Caco-2 (cell line): ENCODE data around the gene RAB3GAP1. TPM values are rescaled to one million over a fixed set of nuclear protein-coding genes. Genes with fewer than 3 reads are reported as not detected.

Experiments
- BruUV-seq: library from RNA; stranded (reverse); fragments of 400-500 nt; replicated peaks from 2 replicates; lab custom pipeline; 2021; lab: Mats Ljungman, UMichigan
- CTCF ChIA-PET: fragments of 300-600 bp; sonication (Branson Sonifier 250); formaldehyde crosslinking; loops from one replicate; lab custom pipeline; 2022; ENCODE audit warnings: antibody characterized with exemption; lab: Charles Lee
- POLR2A ChIA-PET: fragments of 300-600 bp; sonication (Branson Sonifier 250); formaldehyde crosslinking; loops from one replicate; lab custom pipeline; 2022; ENCODE audit warnings: antibody characterized with exemption; lab: Charles Lee
- DNase-seq, 2 experiments: peaks; one replicate each; pipeline versions ENCODE4 v3.0.0 to v3.0.0-alpha.2; 2020 to 2022
- H3K27me3 ChIP-seq: replicated peaks from 2 replicates; pipeline ENCODE4 v1.6.0; 2011; ENCODE audit warnings: low read length; ENCODE audit not compliant: control insufficient read depth, insufficient read depth
- H3K36me3 ChIP-seq: 2 replicates; pipeline ENCODE4 v1.5.1; 2011; ENCODE audit warnings: low read length; ENCODE audit not compliant: control insufficient read depth, insufficient read depth
- H3K4me1 ChIP-seq: fragments of 250-450 bp; sonication (Bioruptor Pico); 2 replicates; pipeline ENCODE4 v1.5.1; 2020; ENCODE audit warnings: mild to moderate bottlenecking
- H3K4me3 ChIP-seq: 2 replicates; pipeline ENCODE4 v1.5.1; 2011; ENCODE audit warnings: low read depth, mild to moderate bottlenecking, control low read depth, low read length
- H3K9me3 ChIP-seq: fragments of 250-450 bp; sonication (Bioruptor Pico); 2 replicates; pipeline ENCODE4 v1.5.1; 2020; ENCODE audit warnings: mild to moderate bottlenecking, moderate library complexity
- H3K27ac Mint-ChIP-seq: one replicate; pipeline ENCODE4 v1.8.0; 2022; ENCODE audit warnings: mixed read lengths; ENCODE audit not compliant: unreplicated experiment
- H3K27me3 Mint-ChIP-seq: one replicate; pipeline ENCODE4 v1.8.0; 2022; ENCODE audit warnings: mixed read lengths; ENCODE audit not compliant: insufficient read depth, unreplicated experiment
- H3K36me3 Mint-ChIP-seq: one replicate; pipeline ENCODE4 v1.8.0; 2022; ENCODE audit warnings: mild to moderate bottlenecking, mixed read lengths; ENCODE audit not compliant: insufficient read depth, unreplicated experiment
- H3K4me1 Mint-ChIP-seq: one replicate; pipeline ENCODE4 v1.8.0; 2022; ENCODE audit warnings: low read depth, mixed read lengths; ENCODE audit not compliant: unreplicated experiment
- H3K4me3 Mint-ChIP-seq: one replicate; pipeline ENCODE4 v1.8.0; 2022; ENCODE audit warnings: mild to moderate bottlenecking, moderate library complexity, mixed read lengths; ENCODE audit not compliant: unreplicated experiment
- H3K9me3 Mint-ChIP-seq: one replicate; pipeline ENCODE4 v1.8.0; 2022; ENCODE audit warnings: mixed read lengths; ENCODE audit not compliant: unreplicated experiment
- intact Hi-C: fragments of 100-400 bp; cut with micrococcal nuclease; formaldehyde crosslinking; loops from one replicate; pipeline ENCODE4 v1.10.0; 2022; ENCODE audit not compliant: unreplicated experiment
- total RNA-seq: library from RNA; stranded (reverse); gene quantifications from 2 replicates; pipeline ENCODE4 v1.2.3, GENCODE V29; 2022
- TF ChIP-seq, protein P1 (sequence below), 2 experiments: fragments of 200-600 bp in 1 of 2; IDR thresholded peaks; 1 replicate in 1 of 2; 2 replicates in 1 of 2; pipeline versions ENCODE4 v1.5.1 to v1.8.0; 2011 to 2022; ENCODE audit warnings: antibody characterized with exemption in 1 of 2, control low read depth in 1 of 2, inconsistent platforms in 1 of 2, low read depth in 1 of 2, low read length in 1 of 2, mild to moderate bottlenecking in 1 of 2, moderate library complexity in 1 of 2; ENCODE audit not compliant: insufficient read depth in 1 of 2, severe bottlenecking in 1 of 2, unreplicated experiment in 1 of 2

The RAB3GAP1 gene
- total RNA-seq, 1 experiment from 2014 or later = 43.1 TPM

DNA sequence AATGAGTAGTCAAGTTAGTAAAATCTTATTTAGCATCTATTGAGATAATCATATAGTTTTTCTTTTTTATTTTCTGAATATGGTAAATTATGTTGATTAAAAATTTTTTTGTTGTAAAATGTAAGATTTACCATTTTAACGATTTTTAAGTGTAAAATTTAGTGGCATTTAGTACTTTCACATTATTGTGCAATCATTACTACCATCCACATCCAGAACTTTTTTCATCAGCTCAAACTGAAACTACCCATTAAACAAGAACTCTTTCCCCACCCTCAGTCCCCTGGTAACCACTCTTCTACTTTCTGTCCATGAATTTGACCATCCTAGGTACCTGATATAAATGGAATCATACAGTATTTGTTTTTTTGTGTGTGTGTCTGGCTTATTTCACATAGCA lies 11.1 kb downstream of the RAB3GAP1 start:
- Mint-ChIP-seq H3K4me3 (no peak overlapping the region), H3K9me3 (no peaks in the 10 kb centered on the region), H3K27me3 (no peaks in the 10 kb centered on the region), H3K27ac (no peak overlapping the region), H3K4me1 (no peaks in the 10 kb centered on the region), H3K36me3 (peaks cover 54% of the 10 kb centered on the region)
- DNase-seq = no peak
- Histone ChIP-seq H3K27me3 (no peaks in the 10 kb centered on the region), H3K9me3 (no peaks in the 10 kb centered on the region), H3K4me3 (no peak overlapping the region), H3K4me1 (no peaks in the 10 kb centered on the region), H3K36me3 (no peaks in the 10 kb centered on the region; the same call in 1 of the 2 replicates)
- intact Hi-C loops = no loop called here
- no TSS peak for BruUV-seq
- ChIA-PET CTCF (no interaction called here), POLR2A (no interaction called here)
- TF ChIP-seq, protein P1, sequence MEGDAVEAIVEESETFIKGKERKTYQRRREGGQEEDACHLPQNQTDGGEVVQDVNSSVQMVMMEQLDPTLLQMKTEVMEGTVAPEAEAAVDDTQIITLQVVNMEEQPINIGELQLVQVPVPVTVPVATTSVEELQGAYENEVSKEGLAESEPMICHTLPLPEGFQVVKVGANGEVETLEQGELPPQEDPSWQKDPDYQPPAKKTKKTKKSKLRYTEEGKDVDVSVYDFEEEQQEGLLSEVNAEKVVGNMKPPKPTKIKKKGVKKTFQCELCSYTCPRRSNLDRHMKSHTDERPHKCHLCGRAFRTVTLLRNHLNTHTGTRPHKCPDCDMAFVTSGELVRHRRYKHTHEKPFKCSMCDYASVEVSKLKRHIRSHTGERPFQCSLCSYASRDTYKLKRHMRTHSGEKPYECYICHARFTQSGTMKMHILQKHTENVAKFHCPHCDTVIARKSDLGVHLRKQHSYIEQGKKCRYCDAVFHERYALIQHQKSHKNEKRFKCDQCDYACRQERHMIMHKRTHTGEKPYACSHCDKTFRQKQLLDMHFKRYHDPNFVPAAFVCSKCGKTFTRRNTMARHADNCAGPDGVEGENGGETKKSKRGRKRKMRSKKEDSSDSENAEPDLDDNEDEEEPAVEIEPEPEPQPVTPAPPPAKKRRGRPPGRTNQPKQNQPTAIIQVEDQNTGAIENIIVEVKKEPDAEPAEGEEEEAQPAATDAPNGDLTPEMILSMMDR (IDR thresholded peaks at IDR 0.05; ENCODE audit: insufficient read depth in 1 of 2, low read depth in 1 of 2, low read length in 1 of 2, severe bottlenecking in 1 of 2, unreplicated experiment in 1 of 2) = no peak

GRCh38 chr2:135064149-135064548 lies 12.1 kb downstream of the RAB3GAP1 start:
- POLR2A ChIA-PET = no interaction called here
- BruUV-seq = no TSS peak
- no peak overlapping the region for H3K27ac Mint-ChIP-seq
- peaks cover 2% of the 10 kb centered on the region; the same call in 1 of the 2 replicates for H3K9me3 ChIP-seq
- DNase-seq = no peak
- no peaks in the 10 kb centered on the region for H3K27me3 ChIP-seq
- H3K4me1 Mint-ChIP-seq = no peaks in the 10 kb centered on the region
- no peaks in the 10 kb centered on the region for H3K27me3 Mint-ChIP-seq
- intact Hi-C loops = no loop called here
- H3K36me3 Mint-ChIP-seq = peaks cover 57% of the 10 kb centered on the region
- H3K4me3 ChIP-seq = no peak overlapping the region
- TF ChIP-seq, protein P1 (IDR thresholded peaks at IDR 0.05; ENCODE audit: insufficient read depth in 1 of 2, low read depth in 1 of 2, low read length in 1 of 2, severe bottlenecking in 1 of 2, unreplicated experiment in 1 of 2) = no peak
- no peak overlapping the region for H3K4me3 Mint-ChIP-seq
- peaks cover 2% of the 10 kb centered on the region for H3K9me3 Mint-ChIP-seq
- no peaks in the 10 kb centered on the region; the same call in 1 of the 2 replicates for H3K36me3 ChIP-seq
- H3K4me1 ChIP-seq = no peaks in the 10 kb centered on the region
- CTCF ChIA-PET = no interaction called here

- ChIA-PET CTCF (no interaction called here), POLR2A (no interaction called here)
- Histone ChIP-seq H3K4me1 (no peaks in the 10 kb centered on the region), H3K9me3 (peaks cover 28% of the 10 kb centered on the region), H3K36me3 (peaks cover under 1% of the 10 kb centered on the region; the same call in 1 of the 2 replicates), H3K27me3 (no peaks in the 10 kb centered on the region), H3K4me3 (no peak overlapping the region)
- TF ChIP-seq, protein P1 (IDR thresholded peaks at IDR 0.05; ENCODE audit: insufficient read depth in 1 of 2, low read depth in 1 of 2, low read length in 1 of 2, severe bottlenecking in 1 of 2, unreplicated experiment in 1 of 2) = no peak
- Mint-ChIP-seq H3K36me3 (peaks cover 51% of the 10 kb centered on the region), H3K4me3 (no peak overlapping the region), H3K9me3 (peaks cover 16% of the 10 kb centered on the region), H3K27ac (no peak overlapping the region), H3K4me1 (no peaks in the 10 kb centered on the region), H3K27me3 (no peaks in the 10 kb centered on the region)
- BruUV-seq = no TSS peak
- intact Hi-C loops = no loop called here
- no peak for DNase-seq
These were observed 14.6 kb downstream of the RAB3GAP1 start for GRCh38 chr2:135066710-135067109.
